BE2C (cell line): Measurements from ENCODE around the gene PTPN13.

Experiments used
- DNase-seq: peaks from one replicate; pipeline ENCODE4 v3.0.0-alpha.2; 2020
- H3K27me3 ChIP-seq: fragments of 250-450 bp; sonication (Bioruptor Pico); 2 replicates; pipeline ENCODE4 v1.5.1; 2020; ENCODE audit warnings: mild to moderate bottlenecking
- H3K36me3 ChIP-seq: fragments of 250-450 bp; sonication (Bioruptor Pico); 2 replicates; pipeline ENCODE4 v1.5.1; 2020; ENCODE audit warnings: mild to moderate bottlenecking
- H3K4me1 ChIP-seq: fragments of 250-450 bp; sonication (Bioruptor Pico); 2 replicates; pipeline ENCODE4 v1.5.1; 2020
- H3K4me3 ChIP-seq: 2 replicates; pipeline ENCODE4 v1.5.1; 2011; ENCODE audit warnings: low read depth, low read length
- H3K9me3 ChIP-seq: fragments of 250-450 bp; sonication (Bioruptor Pico); 2 replicates; pipeline ENCODE4 v1.5.1; 2020
- CTCF ChIP-seq: IDR thresholded peaks from 2 replicates; pipeline ENCODE4 v1.5.1; 2012; ENCODE audit warnings: mild to moderate bottlenecking, low read depth, low read length

The PTPN13 gene

GRCh38 chr4:86611757-86612156 lies 17.6 kb downstream of the PTPN13 start:
- TF ChIP-seq CTCF = no peak
- H3K4me3 ChIP-seq = no peak overlapping the region
- no peaks in the 10 kb centered on the region for H3K9me3 ChIP-seq
- peaks cover 6% of the 10 kb centered on the region; the same call in 1 of the 2 replicates for H3K4me1 ChIP-seq
- no peaks in the 10 kb centered on the region for H3K27me3 ChIP-seq
- no peak for DNase-seq
- no peaks in the 10 kb centered on the region for H3K36me3 ChIP-seq

- TF ChIP-seq CTCF = no peak
- no peak for DNase-seq
- Histone ChIP-seq H3K4me1 (peaks cover 6% of the 10 kb centered on the region; the same call in 1 of the 2 replicates), H3K9me3 (no peaks in the 10 kb centered on the region), H3K4me3 (no peak overlapping the region), H3K27me3 (no peaks in the 10 kb centered on the region), H3K36me3 (no peaks in the 10 kb centered on the region)
Measured at GRCh38 chr4:86613734-86614133, 19.6 kb downstream of the PTPN13 start.

DNA sequence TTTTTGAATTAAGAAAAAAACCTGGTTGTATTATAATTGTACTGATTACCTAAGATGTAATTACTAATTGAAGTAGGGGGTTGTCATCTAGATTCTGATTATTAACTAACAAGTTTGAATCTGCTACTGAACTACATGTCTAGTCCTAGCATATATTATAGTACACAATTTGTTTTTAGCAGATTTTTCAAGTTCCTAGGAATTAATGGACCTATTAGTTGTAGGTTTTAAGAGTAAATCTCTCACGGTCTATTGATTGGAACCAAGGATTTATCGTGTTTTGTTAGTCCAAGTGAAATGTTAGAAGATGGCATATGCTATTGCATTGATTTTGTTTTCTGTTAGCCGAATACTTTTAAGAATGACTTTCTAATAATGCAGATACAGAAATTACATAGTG lies 20.8 kb downstream of the PTPN13 start:
- TF ChIP-seq CTCF = no peak
- H3K9me3 ChIP-seq = no peaks in the 10 kb centered on the region
- H3K4me1 ChIP-seq = peaks cover 6% of the 10 kb centered on the region; the same call in 1 of the 2 replicates
- H3K36me3 ChIP-seq = no peaks in the 10 kb centered on the region
- no peaks in the 10 kb centered on the region for H3K27me3 ChIP-seq
- H3K4me3 ChIP-seq = no peak overlapping the region
- DNase-seq = no peak

- no peak for TF ChIP-seq CTCF
- Histone ChIP-seq H3K4me1 (peaks cover 6% of the 10 kb centered on the region; the same call in 1 of the 2 replicates), H3K27me3 (no peaks in the 10 kb centered on the region), H3K36me3 (no peaks in the 10 kb centered on the region), H3K9me3 (no peaks in the 10 kb centered on the region), H3K4me3 (no peak overlapping the region)
- DNase-seq = no peak
Measured at GRCh38 chr4:86615501-86615900, 21.4 kb downstream of the PTPN13 start.

- no peaks in the 10 kb centered on the region for H3K9me3 ChIP-seq
- no peak for DNase-seq
- H3K4me3 ChIP-seq = no peak overlapping the region
- H3K27me3 ChIP-seq = no peaks in the 10 kb centered on the region
- peaks cover 3% of the 10 kb centered on the region; the same call in 1 of the 2 replicates for H3K4me1 ChIP-seq
- no peaks in the 10 kb centered on the region for H3K36me3 ChIP-seq
- no peak for TF ChIP-seq CTCF
Measured at GRCh38 chr4:86619656-86620055, 25.5 kb downstream of the PTPN13 start.

- H3K4me1 ChIP-seq = peaks cover 14% of the 10 kb centered on the region
Measured at GRCh38 chr4:86621435-86621834, 27.3 kb downstream of the PTPN13 start.

More at GRCh38 chr4:86621435-86621834, 27.3 kb downstream of the PTPN13 start:
- Histone ChIP-seq H3K4me3 (no peak overlapping the region), H3K27me3 (no peaks in the 10 kb centered on the region), H3K9me3 (no peaks in the 10 kb centered on the region), H3K36me3 (no peaks in the 10 kb centered on the region)
- DNase-seq = no peak
- TF ChIP-seq CTCF = no peak
